Suprapubic skin (tissue), 4 donors: ENCODE data around the gene DCK.

Source experiments
- POLR2A ChIP-seq, 2 donors: fragments of 450-650 bp; IDR thresholded peaks; one replicate each; pipeline ENCODE4 v1.6.1; 2017; ENCODE audit warnings: antibody characterized with exemption in 2 of 2, mild to moderate bottlenecking in 2 of 2, moderate library complexity in 2 of 2
- POLR2AphosphoS5 ChIP-seq, 3 donors: sonication (generic); formaldehyde crosslinking; IDR thresholded peaks; one replicate each; pipeline ENCODE4 v1.6.1; 2017; ENCODE audit warnings: antibody characterized with exemption in 3 of 3
- TF ChIP-seq, protein P1 (sequence below), 2 donors: fragments of 200-600 bp in 1 of 2; fragments of 450-650 bp in 1 of 2; sonication (generic) in 1 of 2; IDR thresholded peaks; one replicate each; pipeline ENCODE4 v1.5.1; 2016 to 2019; ENCODE audit warnings: antibody characterized with exemption in 2 of 2, mild to moderate bottlenecking in 1 of 2, moderate library complexity in 1 of 2

DNA sequence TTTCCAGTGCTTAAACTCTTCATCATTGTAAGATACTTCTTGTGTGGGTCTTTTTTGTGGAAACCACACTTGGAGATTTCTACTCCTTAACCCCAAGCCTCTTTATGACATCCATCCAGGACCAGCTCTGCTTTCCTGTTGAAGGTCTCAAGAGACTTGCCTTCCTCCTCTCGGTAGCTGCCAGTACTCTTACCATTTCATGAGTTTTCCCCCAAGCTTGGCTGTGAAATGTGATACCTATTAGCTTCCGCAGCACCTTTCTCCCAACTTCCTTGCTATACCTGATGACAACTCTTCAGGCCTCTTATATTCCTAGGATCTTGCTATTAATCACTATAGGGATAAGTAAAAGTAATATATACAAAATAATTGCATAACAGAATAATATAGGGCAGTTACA lies 1.9 kb upstream of the DCK start:
- TF ChIP-seq POLR2A (IDR thresholded peaks at IDR 0.05) (no peak), POLR2AphosphoS5 (IDR thresholded peaks at IDR 0.05) (no peak)
- TF ChIP-seq, protein P1, sequence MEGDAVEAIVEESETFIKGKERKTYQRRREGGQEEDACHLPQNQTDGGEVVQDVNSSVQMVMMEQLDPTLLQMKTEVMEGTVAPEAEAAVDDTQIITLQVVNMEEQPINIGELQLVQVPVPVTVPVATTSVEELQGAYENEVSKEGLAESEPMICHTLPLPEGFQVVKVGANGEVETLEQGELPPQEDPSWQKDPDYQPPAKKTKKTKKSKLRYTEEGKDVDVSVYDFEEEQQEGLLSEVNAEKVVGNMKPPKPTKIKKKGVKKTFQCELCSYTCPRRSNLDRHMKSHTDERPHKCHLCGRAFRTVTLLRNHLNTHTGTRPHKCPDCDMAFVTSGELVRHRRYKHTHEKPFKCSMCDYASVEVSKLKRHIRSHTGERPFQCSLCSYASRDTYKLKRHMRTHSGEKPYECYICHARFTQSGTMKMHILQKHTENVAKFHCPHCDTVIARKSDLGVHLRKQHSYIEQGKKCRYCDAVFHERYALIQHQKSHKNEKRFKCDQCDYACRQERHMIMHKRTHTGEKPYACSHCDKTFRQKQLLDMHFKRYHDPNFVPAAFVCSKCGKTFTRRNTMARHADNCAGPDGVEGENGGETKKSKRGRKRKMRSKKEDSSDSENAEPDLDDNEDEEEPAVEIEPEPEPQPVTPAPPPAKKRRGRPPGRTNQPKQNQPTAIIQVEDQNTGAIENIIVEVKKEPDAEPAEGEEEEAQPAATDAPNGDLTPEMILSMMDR (IDR thresholded peaks at IDR 0.05) = no peak
